ENCODE results near the gene RPL39L.

DNA sequence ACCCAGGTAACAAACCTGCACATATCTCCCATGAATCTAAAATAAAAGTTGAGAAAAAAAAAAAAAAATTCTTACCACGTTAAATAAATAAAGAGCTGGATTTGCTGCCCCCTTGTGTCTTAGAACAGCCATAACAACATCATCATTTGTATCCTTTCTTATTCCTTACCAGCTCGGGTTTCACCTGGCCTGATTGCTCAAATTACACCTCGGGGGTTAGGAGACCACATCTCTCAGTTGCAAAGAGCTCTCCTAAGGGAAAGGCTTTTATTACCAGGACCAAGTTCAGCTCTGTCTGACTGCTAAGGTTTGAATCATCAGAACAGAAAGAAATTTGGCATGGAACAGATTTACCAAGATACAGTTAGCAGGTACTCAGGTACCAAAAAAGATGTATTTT is 25.8 kb upstream of the RPL39L start:
- TF ChIP-seq, protein P1, sequence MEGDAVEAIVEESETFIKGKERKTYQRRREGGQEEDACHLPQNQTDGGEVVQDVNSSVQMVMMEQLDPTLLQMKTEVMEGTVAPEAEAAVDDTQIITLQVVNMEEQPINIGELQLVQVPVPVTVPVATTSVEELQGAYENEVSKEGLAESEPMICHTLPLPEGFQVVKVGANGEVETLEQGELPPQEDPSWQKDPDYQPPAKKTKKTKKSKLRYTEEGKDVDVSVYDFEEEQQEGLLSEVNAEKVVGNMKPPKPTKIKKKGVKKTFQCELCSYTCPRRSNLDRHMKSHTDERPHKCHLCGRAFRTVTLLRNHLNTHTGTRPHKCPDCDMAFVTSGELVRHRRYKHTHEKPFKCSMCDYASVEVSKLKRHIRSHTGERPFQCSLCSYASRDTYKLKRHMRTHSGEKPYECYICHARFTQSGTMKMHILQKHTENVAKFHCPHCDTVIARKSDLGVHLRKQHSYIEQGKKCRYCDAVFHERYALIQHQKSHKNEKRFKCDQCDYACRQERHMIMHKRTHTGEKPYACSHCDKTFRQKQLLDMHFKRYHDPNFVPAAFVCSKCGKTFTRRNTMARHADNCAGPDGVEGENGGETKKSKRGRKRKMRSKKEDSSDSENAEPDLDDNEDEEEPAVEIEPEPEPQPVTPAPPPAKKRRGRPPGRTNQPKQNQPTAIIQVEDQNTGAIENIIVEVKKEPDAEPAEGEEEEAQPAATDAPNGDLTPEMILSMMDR (IDR thresholded peaks at IDR 0.05) = peak; percentile 65 to 80 (median 70)
- TF ChIP-seq POLR2AphosphoS5 (IDR thresholded peaks at IDR 0.05) = no peak
- no peak for TF ChIP-seq POLR2A (IDR thresholded peaks at IDR 0.05)
- TF ChIP-seq EP300 (IDR thresholded peaks at IDR 0.05) = no peak
